NT2/D1 (cell line): ENCODE measurements around the gene DOCK1.

Source experiments
- DNase-seq: peaks from one replicate; pipeline ENCODE4 v3.0.0-alpha.2; 2011; ENCODE audit warnings: low read depth, low spot score
- H3K27me3 ChIP-seq: 2 replicates; pipeline ENCODE4 v1.6.0; 2011; ENCODE audit warnings: mild to moderate bottlenecking; ENCODE audit not compliant: insufficient read length, insufficient read depth
- H3K36me3 ChIP-seq: 2 replicates; pipeline ENCODE4 v1.6.1; 2011; ENCODE audit warnings: mild to moderate bottlenecking, low read length, mixed read lengths; ENCODE audit not compliant: insufficient read depth, insufficient read length
- H3K4me1 ChIP-seq: 2 replicates; pipeline ENCODE4 v1.5.1; 2011; ENCODE audit not compliant: insufficient read depth, insufficient read length
- H3K4me3 ChIP-seq: 2 replicates; pipeline ENCODE4 v1.5.1; 2011; ENCODE audit warnings: low read depth; ENCODE audit not compliant: insufficient read length
- H3K9ac ChIP-seq: 2 replicates; pipeline ENCODE4 v1.6.0; 2011; ENCODE audit warnings: low read depth; ENCODE audit not compliant: insufficient read length
- H3K9me3 ChIP-seq: 2 replicates; pipeline ENCODE4 v1.5.1; 2011; ENCODE audit warnings: mild to moderate bottlenecking, low read length; ENCODE audit not compliant: insufficient read depth
- SUZ12 ChIP-seq: IDR thresholded peaks from 2 replicates; pipeline ENCODE4 v1.6.1; 2011; ENCODE audit not compliant: insufficient read length, insufficient read depth; ENCODE audit errors: extremely low read depth
- YY1 ChIP-seq: IDR thresholded peaks from 2 replicates; pipeline ENCODE4 v1.6.1; 2011; ENCODE audit not compliant: insufficient read length, insufficient read depth
- ZNF274 ChIP-seq: IDR thresholded peaks from 2 replicates; pipeline ENCODE4 v1.6.1; 2011; ENCODE audit warnings: mild to moderate bottlenecking, low read depth, low read length

DOCK1 gene

GRCh38 chr10:127486355-127486754 lies 581.1 kb downstream of the DOCK1 start:
- Histone ChIP-seq H3K4me1 (no peaks in the 10 kb centered on the region), H3K4me3 (no peak overlapping the region)

GRCh38 chr10:127492607-127493250 lies 587.5 kb downstream of the DOCK1 start:
- DNase-seq: no peak
- no peaks in the 10 kb centered on the region for H3K27me3 ChIP-seq

More at GRCh38 chr10:127486355-127486754, 581.1 kb downstream of the DOCK1 start:
- no peak for TF ChIP-seq SUZ12
- no peak for TF ChIP-seq YY1
- TF ChIP-seq ZNF274: no peak
- Histone ChIP-seq H3K27me3 (no peaks in the 10 kb centered on the region), H3K36me3 (no peaks in the 10 kb centered on the region), H3K9ac (no peak overlapping the region), H3K9me3 (no peaks in the 10 kb centered on the region)
- DNase-seq: no peak

GRCh38 chr10:127496035-127496434 lies 590.8 kb downstream of the DOCK1 start:
- Histone ChIP-seq H3K4me1 (no peaks in the 10 kb centered on the region), H3K9me3 (no peaks in the 10 kb centered on the region), H3K4me3 (no peak overlapping the region), H3K9ac (no peak overlapping the region), H3K27me3 (no peaks in the 10 kb centered on the region), H3K36me3 (no peaks in the 10 kb centered on the region)
- no peak for TF ChIP-seq ZNF274
- no peak for TF ChIP-seq SUZ12
- no peak for TF ChIP-seq YY1
- no peak for DNase-seq

More at GRCh38 chr10:127492607-127493250, 587.5 kb downstream of the DOCK1 start:
- H3K4me1 ChIP-seq: no peaks in the 10 kb centered on the region
- no peak overlapping the region for H3K4me3 ChIP-seq
- no peak for TF ChIP-seq ZNF274
- TF ChIP-seq YY1: no peak
- no peak for TF ChIP-seq SUZ12
- no peaks in the 10 kb centered on the region for H3K9me3 ChIP-seq
- H3K9ac ChIP-seq: no peak overlapping the region
- no peaks in the 10 kb centered on the region for H3K36me3 ChIP-seq

- TF ChIP-seq ZNF274 (no peak), YY1 (no peak), SUZ12 (no peak)
- no peaks in the 10 kb centered on the region for H3K9me3 ChIP-seq
- no peaks in the 10 kb centered on the region for H3K4me1 ChIP-seq
- H3K9ac ChIP-seq: no peak overlapping the region
- no peak overlapping the region for H3K4me3 ChIP-seq
- no peak for DNase-seq
- no peaks in the 10 kb centered on the region for H3K36me3 ChIP-seq
- no peaks in the 10 kb centered on the region for H3K27me3 ChIP-seq
These were observed 592.5 kb downstream of the DOCK1 start for GRCh38 chr10:127497685-127498084.

- Histone ChIP-seq H3K9ac (no peak overlapping the region), H3K4me1 (no peaks in the 10 kb centered on the region), H3K36me3 (no peaks in the 10 kb centered on the region), H3K27me3 (no peaks in the 10 kb centered on the region), H3K9me3 (no peaks in the 10 kb centered on the region), H3K4me3 (no peak overlapping the region)
- no peak for DNase-seq
- TF ChIP-seq SUZ12: no peak
- no peak for TF ChIP-seq YY1
- no peak for TF ChIP-seq ZNF274
These were observed 592.9 kb downstream of the DOCK1 start for GRCh38 chr10:127498087-127498486.

- H3K9ac ChIP-seq: no peak overlapping the region
- TF ChIP-seq YY1: no peak
- TF ChIP-seq ZNF274: no peak
- no peak for TF ChIP-seq SUZ12
- no peaks in the 10 kb centered on the region for H3K27me3 ChIP-seq
These were observed 594.9 kb downstream of the DOCK1 start for GRCh38 chr10:127500127-127500526.

More at GRCh38 chr10:127500127-127500526, 594.9 kb downstream of the DOCK1 start:
- H3K4me3 ChIP-seq: no peak overlapping the region
- no peaks in the 10 kb centered on the region for H3K9me3 ChIP-seq
- no peaks in the 10 kb centered on the region for H3K4me1 ChIP-seq
- no peaks in the 10 kb centered on the region for H3K36me3 ChIP-seq
- no peak for DNase-seq
